ENCODE data around the gene FHL1. TPM values are rescaled to one million over a fixed set of nuclear protein-coding genes. Genes with fewer than 3 reads are reported as not detected.

FHL1 gene
- total and polyA plus RNA-seq, 2 of the 4 experiments (the other 2 are of a cell fraction), result 69.4 to 72.9 TPM

DNA sequence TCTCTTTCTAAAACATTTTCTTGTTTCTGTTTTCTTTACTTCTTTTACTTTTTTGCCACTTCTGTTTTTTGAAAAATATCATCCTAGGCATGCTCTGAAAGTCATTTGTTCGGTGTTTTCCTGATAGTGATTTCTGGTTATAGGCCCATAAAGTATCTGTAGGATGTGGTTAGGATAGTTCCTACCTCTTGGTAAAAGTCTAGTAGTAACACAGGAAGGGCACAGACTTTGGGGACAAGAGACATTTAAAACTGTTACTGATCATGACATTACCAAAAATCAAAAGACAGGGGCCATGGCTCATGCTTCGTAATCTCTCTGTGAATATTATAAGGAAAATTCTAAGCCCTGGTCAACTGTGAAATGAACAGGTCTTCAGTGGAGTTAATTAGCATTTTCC, 44.8 kb downstream of the FHL1 start:
- Histone ChIP-seq H3K14ac (replicated peaks; ENCODE audit: low read depth, low read length) (no peak overlapping the region), H2BK20ac (ENCODE audit: low read depth, low read length) (no peak overlapping the region), H3K36me3 (ENCODE audit: control insufficient read depth, insufficient read depth, low read length) (peaks cover 3% of the 10 kb centered on the region; the same call in 1 of the 2 replicates), H3K4me1 (ENCODE audit: control insufficient read depth, insufficient read depth, low read length) (0 out of 2 replicates have a peak, but pooled peaks cover 2% of the 10 kb centered on the region), H4K91ac (ENCODE audit: insufficient read depth, low read depth, low read length) (no peak overlapping the region), H3K4ac (ENCODE audit: low read depth, low read length) (no peak overlapping the region), H2BK5ac (ENCODE audit: low read depth, low read length, poor library complexity, severe bottlenecking) (peak overlapping the region; percentile 68), H3K9me3 (ENCODE audit: control insufficient read depth, insufficient read depth, low read length) (no peaks in the 10 kb centered on the region), H3K18ac (ENCODE audit: low read depth, low read length) (peak overlapping the region; percentile 62; the same call in 1 of the 2 replicates), H3K56ac (ENCODE audit: extremely low read depth, insufficient read depth, low read length) (no peak overlapping the region), H2AFZ (replicated peaks; ENCODE audit: low read length, poor library complexity) (no peak overlapping the region), H2BK120ac (ENCODE audit: low read depth, low read length) (no peak overlapping the region), H3K23ac (ENCODE audit: low read depth, low read length) (no peak overlapping the region), H2BK15ac (ENCODE audit: low read depth, low read length) (no peak overlapping the region), H2AK9ac (replicated peaks; ENCODE audit: low read depth, low read length, poor library complexity) (no peak overlapping the region), H3K27me3 (ENCODE audit: control insufficient read depth, insufficient read depth, low read length) (peaks cover 2% of the 10 kb centered on the region), H3K27ac (ENCODE audit: insufficient read depth, low read length) (no peak overlapping the region), H3K9ac (ENCODE audit: low read depth, low read length) (no peak overlapping the region), H3K9me1 (ENCODE audit: insufficient read depth, low read length) (peaks cover 6% of the 10 kb centered on the region; the same call in 1 of the 2 replicates), H3K4me2 (ENCODE audit: low read depth, low read length) (no peak overlapping the region), H4K20me1 (ENCODE audit: insufficient read depth, low read length) (no peaks in the 10 kb centered on the region), H3K4me3 (ENCODE audit: insufficient read depth, low read depth, low read length) (no peak overlapping the region), H4K5ac (ENCODE audit: low read depth, low read length) (no peak overlapping the region), H4K8ac (ENCODE audit: low read depth in 2 of 2, low read length in 2 of 2) (no peak overlapping the region), H2AK5ac (ENCODE audit: low read depth, low read length) (no peak overlapping the region), H3K79me1 (ENCODE audit: low read depth in 1 of 2, low read length in 2 of 2) (peaks cover 10% of the 10 kb centered on the region in 2 experiments; a peak in 3 of 4 replicates)
- ATAC-seq (ENCODE audit: low read depth) (no peak), DNase-seq (no peak)
- ChIA-PET CTCF (no interaction called here), POLR2A (ENCODE audit: unreplicated experiment) (no interaction called here)
- TF ChIP-seq MAFK (IDR thresholded peaks at IDR 0.05; ENCODE audit: low read depth, low read length) (no peak), CEBPB (IDR thresholded peaks at IDR 0.05; ENCODE audit: low read depth, low read length) (no peak), FOS (IDR thresholded peaks at IDR 0.05; ENCODE audit: low read depth, low read length) (no peak), POLR2A (IDR thresholded peaks at IDR 0.05; ENCODE audit: low read depth, low read length) (no peak), RAD21 (IDR thresholded peaks at IDR 0.05; ENCODE audit: low read length) (no peak), BHLHE40 (IDR thresholded peaks at IDR 0.05; ENCODE audit: low read depth, low read length) (no peak), MAZ (IDR thresholded peaks at IDR 0.05; ENCODE audit: borderline replicate concordance, low read depth, low read length) (no peak), SMC3 (IDR thresholded peaks at IDR 0.05; ENCODE audit: low read depth, low read length) (no peak), RFX5 (IDR thresholded peaks at IDR 0.05; ENCODE audit: low read depth, low read length) (no peak), CHD1 (IDR thresholded peaks at IDR 0.05; ENCODE audit: low read depth, low read length) (no peak), NFE2L2 (IDR thresholded peaks at IDR 0.05; ENCODE audit: low read depth, low read length) (no peak), MXI1 (IDR thresholded peaks at IDR 0.05; ENCODE audit: borderline replicate concordance, low read depth, low read length) (no peak), RCOR1 (IDR thresholded peaks at IDR 0.05; ENCODE audit: insufficient replicate concordance, low read length) (no peak)
- TF ChIP-seq, protein P1, sequence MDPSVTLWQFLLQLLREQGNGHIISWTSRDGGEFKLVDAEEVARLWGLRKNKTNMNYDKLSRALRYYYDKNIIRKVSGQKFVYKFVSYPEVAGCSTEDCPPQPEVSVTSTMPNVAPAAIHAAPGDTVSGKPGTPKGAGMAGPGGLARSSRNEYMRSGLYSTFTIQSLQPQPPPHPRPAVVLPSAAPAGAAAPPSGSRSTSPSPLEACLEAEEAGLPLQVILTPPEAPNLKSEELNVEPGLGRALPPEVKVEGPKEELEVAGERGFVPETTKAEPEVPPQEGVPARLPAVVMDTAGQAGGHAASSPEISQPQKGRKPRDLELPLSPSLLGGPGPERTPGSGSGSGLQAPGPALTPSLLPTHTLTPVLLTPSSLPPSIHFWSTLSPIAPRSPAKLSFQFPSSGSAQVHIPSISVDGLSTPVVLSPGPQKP (IDR thresholded peaks at IDR 0.05; ENCODE audit: borderline replicate concordance, low read depth, low read length), result no peak
- TF ChIP-seq, protein P2, sequence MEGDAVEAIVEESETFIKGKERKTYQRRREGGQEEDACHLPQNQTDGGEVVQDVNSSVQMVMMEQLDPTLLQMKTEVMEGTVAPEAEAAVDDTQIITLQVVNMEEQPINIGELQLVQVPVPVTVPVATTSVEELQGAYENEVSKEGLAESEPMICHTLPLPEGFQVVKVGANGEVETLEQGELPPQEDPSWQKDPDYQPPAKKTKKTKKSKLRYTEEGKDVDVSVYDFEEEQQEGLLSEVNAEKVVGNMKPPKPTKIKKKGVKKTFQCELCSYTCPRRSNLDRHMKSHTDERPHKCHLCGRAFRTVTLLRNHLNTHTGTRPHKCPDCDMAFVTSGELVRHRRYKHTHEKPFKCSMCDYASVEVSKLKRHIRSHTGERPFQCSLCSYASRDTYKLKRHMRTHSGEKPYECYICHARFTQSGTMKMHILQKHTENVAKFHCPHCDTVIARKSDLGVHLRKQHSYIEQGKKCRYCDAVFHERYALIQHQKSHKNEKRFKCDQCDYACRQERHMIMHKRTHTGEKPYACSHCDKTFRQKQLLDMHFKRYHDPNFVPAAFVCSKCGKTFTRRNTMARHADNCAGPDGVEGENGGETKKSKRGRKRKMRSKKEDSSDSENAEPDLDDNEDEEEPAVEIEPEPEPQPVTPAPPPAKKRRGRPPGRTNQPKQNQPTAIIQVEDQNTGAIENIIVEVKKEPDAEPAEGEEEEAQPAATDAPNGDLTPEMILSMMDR (conservative IDR thresholded peaks at IDR 0.05; ENCODE audit: low read depth, low read length), result no peak
- TF ChIP-seq, protein P3, sequence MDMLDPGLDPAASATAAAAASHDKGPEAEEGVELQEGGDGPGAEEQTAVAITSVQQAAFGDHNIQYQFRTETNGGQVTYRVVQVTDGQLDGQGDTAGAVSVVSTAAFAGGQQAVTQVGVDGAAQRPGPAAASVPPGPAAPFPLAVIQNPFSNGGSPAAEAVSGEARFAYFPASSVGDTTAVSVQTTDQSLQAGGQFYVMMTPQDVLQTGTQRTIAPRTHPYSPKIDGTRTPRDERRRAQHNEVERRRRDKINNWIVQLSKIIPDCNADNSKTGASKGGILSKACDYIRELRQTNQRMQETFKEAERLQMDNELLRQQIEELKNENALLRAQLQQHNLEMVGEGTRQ (IDR thresholded peaks at IDR 0.05; ENCODE audit: low read depth, low read length), result no peak
- no TSS peak for BruUV-seq (replicated peaks)
- no CpG with 5 or more reads among the region's 2 CpGs for WGBS, 2 experiments (ENCODE audit: extremely low coverage in 2 of 2, insufficient read length in 1 of 2)
- dilution Hi-C loops (cut with HindIII; ENCODE audit: low sequenced_read_pairs, unreplicated experiment) (no loop called here), in situ Hi-C loops (cut with MboI; ENCODE audit: low sequenced_read_pairs) (no loop called here), intact Hi-C loops (cut with micrococcal nuclease) (no loop called here)
